Activated T-cell treated with anti-CD3 and anti-CD28 coated beads, Interleukin-2, amount 50 U/mL, for 1 hour (primary cell): ENCODE measurements around the gene MYH7.
"Not testable (repeated sequence)": the region's sequence is repeated elsewhere in the genome, so short reads cannot be mapped to it uniquely, and the experiment has no call there.

Experiments used
- DNase-seq: peaks from one replicate; pipeline ENCODE4 v3.0.0-alpha.2; 2020

MYH7 gene

DNA sequence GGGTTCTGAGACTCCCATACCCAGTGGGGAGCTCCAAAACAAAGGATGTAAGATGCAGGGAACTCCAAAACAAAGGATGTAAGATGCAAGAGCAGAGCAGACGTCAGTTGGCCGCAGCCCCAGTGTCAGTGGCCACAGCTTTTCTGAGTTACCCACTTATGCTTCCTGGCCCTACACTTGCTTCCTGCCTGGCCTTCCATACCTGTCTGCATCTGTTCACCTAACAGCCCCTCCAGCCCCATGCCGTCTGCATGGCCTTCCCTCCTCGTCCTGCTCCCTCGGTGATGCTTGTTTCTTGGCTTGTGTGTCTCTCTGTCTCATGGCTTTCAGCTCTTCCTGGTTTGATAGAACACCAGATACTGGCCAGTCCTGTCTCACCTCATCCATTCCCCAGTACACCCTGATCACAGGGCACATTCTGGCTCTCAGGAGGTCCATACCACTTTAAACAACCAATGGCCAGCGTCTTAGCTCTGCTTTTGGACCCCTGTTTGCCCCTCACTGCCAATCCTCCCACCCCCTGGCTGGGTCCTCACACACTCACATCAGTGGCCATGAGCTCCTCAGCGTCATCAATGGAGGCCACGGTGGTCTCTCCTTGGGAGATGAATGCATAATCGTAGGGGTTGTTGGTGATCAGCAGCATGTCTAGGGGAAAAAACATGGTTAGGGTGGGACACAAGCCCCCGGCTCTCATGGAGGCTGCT is 5.3 kb downstream of the MYH7 start:
- no peak for DNase-seq

DNA sequence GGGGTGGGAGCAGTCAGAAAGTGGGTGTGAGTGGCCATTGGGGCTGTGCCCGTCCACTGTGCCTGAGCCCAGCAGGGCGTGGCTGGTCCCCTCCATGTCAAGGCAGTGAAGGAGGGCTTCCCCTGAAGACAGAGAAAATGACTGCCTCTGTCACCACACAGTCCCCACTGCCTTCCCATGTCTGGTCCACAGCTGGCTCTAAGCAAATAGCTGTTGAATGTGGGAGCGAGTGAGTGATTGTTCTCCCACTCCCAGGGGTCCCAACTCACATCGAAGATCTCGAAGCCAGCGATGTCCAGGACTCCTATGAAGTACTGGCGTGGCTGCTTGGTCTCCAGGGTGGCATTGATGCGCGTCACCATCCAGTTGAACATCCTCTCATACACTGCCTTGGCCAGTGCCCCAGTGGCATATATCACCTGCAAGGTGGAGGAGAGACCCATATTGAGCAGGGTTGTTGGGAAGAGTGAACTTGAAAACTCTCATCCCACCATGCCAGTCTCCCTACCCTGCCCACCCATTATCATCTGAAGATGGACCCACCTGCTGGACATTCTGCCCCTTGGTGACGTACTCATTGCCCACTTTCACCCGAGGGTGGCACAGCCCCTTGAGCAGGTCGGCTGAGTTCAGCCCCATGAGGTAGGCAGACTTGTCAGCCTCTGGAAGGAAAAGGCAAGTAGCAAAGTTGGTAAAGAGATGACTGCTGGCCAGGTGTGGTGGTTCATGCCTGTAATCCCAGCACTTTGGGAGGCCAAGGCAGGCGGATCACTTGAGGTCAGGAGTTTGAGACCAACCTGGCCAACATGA is 6.6 kb downstream of the MYH7 start:
- DNase-seq = no peak

DNA sequence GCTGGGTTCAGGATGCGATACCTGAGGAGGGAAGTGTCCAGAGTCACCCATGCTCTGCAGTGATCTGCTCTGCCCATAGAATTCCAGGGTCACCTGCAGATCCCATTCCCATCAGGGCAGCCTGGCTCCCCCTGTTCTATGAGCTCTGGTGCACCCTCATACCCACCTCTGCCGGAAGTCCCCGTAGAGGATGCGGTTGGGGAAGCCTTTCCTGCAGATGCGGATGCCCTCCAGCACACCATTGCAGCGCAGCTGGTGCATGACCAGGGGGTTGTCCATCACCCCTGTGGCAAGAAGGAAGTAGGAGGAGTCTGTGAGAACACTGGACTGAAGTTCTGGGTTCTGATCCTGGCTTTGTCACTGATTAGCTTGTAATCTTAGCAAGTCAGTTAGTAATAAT is 9.7 kb downstream of the MYH7 start:
- not testable (repeated sequence) for DNase-seq

DNA sequence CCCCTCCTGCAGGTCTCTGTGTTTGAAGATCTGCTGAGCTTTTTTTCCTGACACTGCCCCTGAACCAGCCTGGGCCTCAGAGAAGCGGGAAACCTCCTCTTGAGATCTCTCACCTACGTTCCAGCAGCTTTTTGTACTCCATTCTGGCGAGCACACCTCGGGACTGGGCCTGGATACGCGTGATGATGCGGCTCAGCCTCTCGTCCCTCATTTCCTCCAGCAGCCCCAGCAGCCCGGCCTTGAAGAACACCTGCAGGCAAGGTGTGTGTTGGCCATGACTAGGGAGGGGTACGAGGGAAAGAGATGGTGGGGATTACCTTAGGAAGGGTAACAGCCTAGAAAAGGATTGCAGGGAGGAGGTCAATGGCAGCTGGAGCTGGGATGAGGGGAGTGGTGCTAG is 10.3 kb downstream of the MYH7 start:
- no peak for DNase-seq

DNA sequence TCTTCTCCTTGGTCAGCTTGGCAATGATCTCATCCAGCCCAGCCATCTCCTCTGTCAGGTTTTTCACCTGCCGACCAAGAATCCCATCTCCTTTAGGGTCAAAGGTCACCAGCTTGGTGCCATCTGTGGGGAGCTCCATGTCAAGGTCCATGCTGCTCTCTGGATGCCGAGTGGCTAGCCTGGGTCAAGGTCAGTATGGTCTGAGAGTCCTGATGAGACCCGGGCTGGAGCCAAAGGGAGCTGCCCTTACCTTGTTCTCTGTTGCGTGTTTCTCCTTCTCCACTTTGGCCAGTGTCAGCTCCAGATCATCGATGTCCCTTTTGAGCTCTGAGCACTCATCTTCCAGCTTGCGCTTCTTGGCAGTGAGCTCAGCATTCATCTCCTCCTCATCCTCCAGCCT is 11.8 kb downstream of the MYH7 start:
- DNase-seq = no peak

DNA sequence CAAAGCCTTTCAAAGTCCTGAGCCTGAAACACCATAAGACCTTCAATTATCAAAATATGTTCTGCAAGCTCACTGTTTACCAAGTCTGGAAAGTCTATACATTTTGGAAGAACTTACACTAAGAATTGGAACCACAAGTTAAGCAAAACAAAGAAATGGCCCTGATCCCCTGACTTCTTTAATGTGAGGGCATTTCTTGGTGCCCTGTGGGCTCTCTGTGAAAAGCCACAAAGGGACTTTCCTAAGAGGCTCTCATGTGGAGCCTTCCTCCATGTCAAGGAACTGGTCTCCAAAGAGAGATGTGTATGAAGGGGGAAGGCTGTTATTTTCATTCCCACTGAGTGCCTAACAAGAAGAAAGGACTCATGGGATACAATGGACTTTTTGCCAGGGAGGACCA is 13.9 kb downstream of the MYH7 start:
- no peak for DNase-seq

DNA sequence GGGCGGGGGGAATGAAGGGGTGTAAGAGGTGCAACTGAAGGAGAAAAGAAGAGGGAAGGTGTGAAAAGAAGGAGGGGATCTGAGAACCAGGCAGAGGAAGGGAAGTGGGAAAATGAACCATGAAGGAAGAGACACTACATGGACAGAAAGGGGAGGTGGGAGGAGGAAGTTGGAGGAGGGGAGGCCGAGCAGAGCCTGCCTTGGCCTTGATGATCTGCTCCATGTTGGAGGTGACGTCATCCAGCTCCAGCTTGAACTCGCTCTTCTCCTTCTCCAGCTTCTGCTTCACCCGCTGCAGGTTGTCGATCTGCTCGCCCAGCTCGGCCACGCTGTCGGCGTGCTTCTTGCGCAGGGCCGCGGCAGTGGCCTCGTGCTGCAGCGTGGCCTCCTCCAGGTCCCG is 15.8 kb downstream of the MYH7 start:
- not testable (repeated sequence) for DNase-seq

DNA sequence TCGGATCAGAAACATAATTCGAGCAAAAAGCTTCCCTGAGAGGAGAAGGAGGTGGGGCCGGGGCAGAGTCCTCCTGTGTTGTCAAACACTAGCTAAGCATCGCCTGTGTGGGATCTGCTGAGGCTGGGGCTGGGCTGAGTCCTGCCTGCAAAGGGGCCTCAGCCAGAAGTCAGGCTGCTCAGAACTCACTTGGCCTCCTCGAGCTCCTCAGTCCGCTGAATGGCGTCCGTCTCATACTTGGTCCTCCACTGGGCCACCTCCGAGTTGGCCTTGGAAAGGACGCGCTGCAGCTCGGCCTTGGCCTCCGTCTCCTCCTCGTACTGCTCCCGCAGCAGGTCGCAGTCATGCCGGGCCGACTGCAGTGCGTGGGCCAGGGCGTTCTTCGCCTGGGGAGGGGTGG is 17.4 kb downstream of the MYH7 start:
- no peak for DNase-seq

DNA sequence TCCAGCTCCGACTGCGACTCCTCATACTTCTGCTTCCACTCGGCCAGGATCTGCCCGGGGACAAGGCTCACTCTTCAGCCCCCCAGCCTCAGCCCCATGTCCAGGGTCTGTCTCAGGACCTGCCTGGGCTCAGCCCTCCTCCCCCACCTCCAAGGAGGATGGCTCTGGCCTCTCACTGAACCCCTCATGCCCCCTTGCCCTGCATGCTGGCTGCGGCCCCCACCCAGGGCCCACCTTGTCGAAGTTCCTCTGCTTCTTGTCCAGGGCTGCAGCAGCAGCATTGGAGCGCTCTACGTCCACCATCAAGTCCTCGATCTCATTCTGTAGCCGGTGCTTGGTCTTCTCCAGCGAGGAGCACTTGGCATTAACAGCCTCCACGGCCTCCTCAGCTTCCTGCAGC is 18.2 kb downstream of the MYH7 start:
- not testable (repeated sequence) for DNase-seq

DNA sequence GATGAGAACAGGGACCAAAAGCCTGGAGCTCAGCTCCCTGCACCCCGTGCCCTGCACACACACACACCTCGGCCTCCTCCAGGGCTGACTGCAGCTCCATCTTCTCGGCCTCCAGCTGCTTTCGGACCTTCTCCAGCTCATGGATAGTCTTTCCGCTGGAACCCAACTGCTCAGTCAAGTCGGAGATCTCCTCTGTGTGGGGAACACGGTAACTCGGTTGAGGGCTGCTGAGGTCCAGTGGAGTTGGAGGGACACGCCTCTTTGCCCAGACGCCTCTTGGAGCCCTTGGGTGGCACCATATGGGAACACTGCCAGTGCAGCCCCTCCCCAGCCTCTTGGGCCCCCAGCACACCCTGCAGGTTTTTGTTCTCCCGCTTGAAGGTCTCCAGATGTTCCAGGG is 18.7 kb downstream of the MYH7 start:
- no peak for DNase-seq

DNA sequence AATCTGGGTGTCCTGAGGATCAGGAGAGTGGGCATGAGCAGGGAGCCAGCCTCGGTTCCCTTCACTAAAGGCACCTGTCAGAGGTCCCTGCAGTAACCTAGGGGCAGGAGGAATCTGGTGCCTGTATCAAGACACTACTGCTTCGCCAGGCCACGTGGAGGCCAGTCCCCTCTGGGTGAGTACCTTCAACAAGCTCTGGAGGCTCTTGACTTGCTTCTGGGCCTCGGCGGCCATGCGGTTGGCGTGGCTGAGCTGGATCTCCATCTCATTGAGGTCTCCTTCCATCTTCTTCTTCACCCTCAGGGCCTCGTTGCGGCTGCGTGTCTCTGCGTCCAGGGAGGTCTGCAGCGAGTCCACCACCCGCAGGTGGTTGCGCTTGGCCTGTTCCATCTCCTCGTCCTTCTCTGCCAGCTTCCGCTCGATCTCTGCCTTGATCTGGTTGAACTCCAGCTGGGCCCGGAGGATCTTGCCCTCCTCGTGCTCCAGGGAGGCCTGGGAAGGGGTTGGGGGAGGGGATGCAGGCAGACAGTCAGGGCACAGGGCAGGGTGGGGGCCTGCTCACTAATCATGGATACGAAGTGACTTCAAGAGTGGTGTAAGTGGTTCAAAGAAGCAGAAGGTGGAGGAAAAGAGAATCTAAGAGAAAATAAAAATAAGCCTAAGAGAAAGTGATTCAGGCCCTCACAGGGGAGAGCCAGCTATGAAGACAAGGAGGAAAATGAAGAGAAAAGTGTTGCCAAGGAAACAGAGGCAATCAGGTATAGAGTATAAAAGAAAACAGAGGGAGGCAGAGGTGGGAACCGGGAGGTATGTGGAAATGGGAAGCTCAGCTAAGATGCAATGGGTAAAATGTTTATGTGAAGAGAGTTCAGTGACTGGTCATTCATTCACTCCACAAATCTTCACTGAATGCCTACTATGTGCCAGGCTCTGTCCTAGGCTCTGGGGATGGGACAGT is 19.4 kb downstream of the MYH7 start:
- DNase-seq = no peak

DNA sequence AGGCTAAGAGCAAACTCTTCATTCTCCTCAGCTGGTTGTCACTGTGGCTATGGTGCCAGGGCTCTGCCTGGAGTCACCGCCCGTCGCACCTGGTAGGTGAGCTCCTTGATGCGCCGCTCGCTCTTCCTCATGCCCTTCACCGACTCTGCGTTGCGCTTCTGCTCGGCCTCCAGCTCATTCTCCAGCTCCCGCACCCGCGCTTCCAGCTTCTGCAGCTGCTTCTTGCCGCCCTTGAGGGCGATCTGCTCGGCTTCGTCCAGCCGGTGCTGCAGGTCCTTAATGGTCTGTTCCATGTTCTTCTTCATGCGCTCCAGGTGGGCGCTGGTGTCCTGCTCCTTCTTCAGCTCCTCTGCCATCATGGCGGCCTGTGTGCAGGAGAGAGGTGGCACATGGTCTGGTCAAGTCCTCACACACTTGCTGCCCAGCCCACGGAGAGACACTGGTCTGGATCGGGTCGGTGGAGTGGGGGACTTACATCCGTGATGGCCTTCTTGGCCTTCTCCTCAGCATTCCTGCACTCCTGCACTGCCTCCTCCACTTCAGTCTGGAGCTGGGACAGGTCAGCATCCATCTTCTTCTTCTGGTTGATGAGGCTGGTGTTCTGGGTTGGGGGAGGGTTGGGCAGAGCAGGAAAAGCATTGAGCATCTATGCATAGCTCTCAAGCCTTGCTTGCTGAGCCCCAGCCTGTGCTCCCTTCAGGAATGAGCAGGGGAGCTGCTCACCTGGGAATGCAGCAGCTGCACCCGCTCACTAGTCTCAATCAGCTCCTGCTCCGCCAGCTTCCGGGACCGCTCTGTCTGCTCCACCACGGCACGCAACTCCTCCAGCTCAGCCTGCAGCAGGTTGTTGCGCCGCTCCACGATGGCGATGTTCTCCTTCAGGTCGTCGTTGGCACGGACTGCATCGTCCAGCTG is 20.3 kb downstream of the MYH7 start:
- DNase-seq = no peak

DNA sequence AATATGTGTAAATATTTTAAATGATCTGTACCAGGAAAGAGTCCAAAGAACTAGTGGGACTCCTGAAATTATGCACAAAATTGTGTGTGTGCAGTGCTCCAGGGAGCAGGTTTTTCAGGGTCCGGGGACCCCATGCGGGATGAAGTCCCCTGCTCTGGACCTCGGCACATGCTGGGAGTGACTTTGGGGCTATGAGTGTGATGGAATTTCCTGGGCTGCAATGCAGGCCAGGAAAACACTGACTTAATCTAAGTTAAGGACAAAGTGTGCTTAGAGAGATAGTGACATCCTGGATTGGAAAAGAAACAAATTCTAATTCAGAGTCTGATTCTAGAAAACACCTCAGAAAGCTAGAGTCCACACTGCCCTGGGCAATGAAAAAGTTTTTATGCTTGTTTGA is 21.2 kb downstream of the MYH7 start:
- DNase-seq = no peak

DNA sequence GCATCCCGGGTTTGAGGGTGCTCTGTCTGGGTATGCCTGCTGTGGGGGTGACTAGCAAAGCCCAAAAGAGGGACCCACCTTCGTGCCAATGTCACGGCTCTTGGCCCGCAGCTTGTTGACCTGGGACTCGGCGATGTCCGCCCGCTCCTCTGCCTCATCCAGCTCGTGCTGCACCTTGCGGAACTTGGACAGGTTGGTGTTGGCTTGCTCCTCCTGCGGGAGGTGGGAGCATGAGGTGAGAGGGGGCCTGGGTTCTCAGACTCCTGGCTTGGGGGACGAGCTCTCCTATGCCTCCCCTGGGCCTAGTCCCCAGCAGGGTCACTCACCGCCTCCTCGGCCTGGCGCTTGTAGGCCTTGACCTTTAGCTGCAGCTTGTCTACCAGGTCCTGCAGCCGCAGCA is 21.8 kb downstream of the MYH7 start:
- no peak for DNase-seq

DNA sequence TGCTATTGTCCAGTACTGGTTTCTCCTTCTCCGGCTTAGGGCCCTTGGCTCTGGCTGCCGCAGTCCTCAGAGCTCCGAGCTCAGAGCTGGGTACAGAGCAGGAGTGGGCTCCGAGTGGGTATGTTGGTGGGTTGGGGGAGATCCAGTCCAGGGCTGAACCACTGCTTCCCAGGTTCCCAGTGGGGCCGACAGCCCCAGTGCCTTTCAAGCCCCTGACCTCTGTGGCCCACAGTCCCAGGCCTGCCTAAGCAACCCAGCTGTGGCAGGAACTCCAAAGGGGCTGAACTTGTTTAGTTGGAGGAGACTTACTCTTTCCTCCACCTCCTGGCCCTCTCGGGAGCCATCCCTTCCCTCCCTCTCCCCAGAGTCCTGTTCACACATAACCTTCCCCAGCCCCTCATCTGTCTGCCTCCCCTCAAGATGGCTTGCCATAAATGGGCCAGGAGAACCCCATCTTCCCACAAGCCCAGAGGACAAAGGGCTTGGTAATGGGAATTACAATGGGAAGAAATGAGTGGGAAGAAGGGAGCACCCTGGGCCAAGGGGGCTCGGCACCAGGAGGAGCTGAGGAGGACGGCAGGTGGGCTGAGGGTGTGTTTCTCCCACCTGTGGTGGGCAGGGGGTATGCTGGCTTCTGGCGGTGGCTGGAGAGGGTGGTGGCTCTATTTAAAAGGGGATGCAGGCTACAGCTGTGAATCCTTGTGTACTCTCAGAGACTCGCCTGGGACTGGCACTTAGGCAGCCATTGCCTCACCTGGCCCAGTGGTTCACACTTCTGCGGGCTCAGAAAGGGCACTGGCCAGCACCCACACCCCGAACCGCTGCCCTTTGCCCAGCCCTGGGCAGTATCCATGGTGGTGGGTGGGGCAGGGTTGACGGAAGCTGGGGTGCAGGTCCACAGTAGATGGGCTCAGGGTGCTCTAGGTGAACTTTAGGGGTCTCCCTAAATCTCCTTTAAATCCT is 23.6 kb downstream of the MYH7 start:
- no peak for DNase-seq

DNA sequence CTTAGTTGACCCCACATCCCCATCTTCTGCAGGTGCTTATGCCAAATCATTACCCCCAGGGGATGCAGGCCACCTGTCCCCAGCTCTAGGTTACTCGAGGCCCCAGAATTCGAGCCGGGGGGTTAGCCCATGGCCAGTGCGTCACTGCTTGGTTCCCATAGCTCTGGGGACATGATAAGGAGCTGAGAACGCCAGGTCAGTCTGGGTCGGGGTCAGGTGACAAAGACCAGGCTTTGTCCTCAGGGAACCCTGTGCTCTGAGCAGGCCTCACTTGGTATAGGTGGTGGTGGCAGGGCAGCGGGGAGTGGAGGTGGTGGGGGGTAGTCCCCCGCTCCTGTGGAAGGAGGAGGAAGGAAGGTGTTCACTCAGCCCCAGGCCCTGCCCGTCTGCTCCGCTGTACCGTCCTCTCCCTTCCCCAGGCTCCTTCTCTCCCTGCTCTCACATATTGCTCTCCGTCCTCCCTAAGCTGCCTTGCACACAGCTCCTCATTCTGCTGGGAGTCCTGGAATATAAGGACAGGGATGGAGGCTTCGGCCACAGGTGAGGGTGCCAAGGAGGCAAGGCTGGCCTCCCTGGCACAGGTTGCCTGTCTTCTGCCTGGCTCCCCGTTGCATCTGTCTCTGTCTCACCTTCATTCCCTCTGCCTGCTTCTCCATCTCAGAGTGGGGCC is 25.4 kb downstream of the MYH7 start:
- DNase-seq = no peak

DNA sequence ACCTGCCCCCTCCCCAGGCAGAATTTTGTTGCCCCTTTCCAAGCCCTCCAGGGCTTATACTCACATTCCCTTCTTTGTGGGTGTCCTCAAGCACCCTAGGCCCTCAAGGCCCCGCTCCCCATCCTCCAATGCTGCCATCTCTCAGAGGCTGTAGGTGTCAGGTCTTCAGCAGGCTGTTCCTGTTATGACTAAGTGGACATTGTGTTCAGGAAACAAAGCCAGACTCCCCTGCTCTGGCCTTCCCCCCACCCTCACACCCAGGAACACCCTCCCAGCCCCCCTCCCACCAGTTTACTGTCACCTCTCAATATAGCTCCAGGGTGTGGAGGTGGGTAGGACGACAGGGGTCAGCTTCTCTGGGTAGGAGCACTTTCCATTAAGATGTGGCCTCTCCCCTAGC is 26.0 kb downstream of the MYH7 start:
- DNase-seq = no peak

DNA sequence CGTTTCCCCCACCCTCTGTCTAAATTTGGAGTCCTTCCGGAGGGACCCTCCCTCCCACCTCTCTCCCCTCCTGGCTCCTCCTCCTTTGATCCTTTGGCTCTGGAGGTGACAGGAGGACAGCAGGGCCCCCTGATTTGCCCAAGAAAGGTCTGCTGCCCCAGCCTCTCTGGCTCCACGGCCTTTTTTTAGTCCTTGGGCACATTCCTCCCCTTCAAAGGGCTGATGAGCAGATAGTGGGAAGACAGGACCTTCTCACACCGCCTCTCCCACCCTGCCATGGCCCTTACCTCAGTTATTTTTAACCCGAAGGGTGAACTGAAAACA is 27.2 kb downstream of the MYH7 start:
- no peak for DNase-seq

DNA sequence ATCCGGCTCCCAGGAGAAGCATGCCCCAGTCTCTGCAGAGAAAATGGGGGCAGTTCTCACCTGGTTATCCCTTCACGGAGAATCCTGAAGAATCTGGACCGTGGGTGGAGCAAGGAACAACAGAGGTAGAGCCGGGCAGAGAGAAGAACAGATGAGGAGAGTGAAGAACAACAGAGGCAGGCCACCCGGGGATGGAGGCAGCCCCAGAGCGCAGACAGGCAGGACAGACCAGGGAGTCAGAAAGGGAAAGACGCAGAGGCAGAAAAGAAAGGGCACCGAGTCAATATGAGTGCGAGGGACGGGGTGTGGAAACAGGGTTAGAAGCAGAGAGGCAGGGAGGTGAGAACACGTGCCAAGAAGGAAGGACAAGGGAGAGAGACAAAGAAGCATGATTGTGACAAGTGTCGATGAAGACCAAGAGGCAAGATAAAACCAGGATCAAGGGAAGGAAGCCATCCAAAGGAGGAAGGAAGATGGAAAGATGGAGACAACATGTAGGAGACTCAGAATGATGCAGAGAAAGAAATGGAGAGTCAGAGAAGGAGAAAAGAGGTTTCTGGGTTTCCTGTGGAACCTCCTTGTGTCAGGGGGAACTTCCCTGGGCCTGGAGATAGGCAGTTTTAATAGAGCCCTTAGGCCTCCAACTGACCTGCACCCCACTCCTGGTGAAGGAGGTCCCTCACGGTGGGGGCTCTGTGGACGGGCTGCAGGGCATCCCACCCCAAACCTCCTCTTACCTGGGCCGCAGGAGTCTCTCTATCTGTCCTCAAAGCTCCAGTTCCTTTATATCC is 27.7 kb downstream of the MYH7 start, which contains the start of gene MYH6:
Gene MYH6 (minus strand): TSS at position 758 of the 791 bp plus-strand sequence. CDS start 1,050 bp downstream, outside the sequence.
- DNase-seq = no peak
